HG03342 (cell line): Measurements from ENCODE around the gene GANAB.
A peak's percentile ranks its signal among the peaks of the same experiment; 100 is the strongest.
"Not testable (repeated sequence)": the region's sequence is repeated elsewhere in the genome, so short reads cannot be mapped to it uniquely, and the experiment has no call there.

ENCODE experiments used
- ATAC-seq: cut with Tn5 transposase; IDR thresholded peaks from one replicate; pipeline ENCODE4 v1.9.1; 2021; ENCODE audit warnings: mild to moderate bottlenecking, moderate library complexity; ENCODE audit not compliant: unreplicated experiment

The GANAB gene

DNA sequence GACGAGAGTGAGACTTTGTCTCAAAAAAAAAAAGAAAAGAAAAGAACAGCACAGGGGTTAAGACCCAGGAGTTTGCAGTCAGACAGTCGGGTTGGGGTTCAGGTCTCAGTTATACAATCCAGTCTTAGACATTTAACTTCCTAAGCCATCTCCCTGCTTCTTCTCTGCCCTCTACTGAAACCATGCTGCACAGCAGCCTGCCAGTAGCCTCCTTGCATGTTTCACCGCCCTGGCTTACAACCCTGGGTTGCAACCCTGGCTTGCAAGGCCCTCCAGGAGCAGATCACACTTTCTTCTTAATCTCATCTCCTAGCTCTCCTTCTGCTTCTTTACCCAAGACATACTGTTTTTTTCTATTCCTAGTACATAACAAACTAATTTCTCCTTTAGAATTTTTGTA, 18.7 kb downstream of the GANAB start:
- no peak for ATAC-seq

- no peak for ATAC-seq
Observed at GRCh38 chr11:62622476-62623089, 23.8 kb downstream of the GANAB start.

DNA sequence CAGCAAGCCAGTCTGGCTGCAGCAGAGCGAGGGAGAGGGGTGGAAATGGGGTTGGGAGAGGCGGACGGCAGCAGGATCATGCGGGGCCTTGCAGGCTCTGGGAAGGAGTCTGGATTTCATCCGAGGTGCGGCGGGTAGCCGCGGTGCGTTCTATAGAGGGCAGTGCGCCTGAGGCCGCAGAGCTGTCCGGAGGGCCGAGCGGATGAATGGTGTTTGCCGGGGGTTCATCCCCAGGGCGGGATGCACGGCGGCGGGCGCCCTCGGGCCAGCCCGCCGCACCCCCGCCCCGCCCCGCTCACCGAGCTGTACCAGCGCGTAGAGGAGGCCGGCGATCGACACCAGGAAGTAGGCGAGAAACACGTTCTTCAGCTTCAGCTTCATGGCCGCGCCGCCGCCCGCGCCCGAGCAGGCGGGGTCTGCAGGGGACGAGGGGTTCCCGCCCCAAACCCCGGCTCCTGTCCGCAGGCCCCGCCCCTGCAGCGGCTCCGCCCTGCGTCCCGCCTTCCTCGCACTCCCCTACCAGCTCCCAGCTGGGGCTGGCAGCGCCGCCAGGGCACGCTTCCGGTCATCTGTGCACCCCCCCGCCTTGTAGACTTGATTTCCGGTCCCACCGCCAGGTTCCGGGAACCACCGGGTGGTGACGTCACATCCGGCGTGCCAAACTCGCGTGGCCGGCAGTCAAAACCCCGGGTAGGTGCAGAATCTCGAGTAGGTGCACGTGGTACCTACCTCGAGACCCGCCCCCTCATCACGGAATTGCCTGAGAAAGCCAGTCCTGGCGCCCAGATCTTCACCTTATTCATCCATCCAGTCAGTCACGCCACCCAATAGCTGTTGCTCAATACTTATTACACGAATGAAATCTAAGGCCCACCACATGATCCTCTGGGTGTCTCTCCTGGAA, 24.6 kb downstream of the GANAB start, which contains the start of gene B3GAT3:
TSS of gene B3GAT3 (minus strand) at position 420 of the 904 bp plus-strand sequence. CDS start at position 381, 39 bp downstream.
- ATAC-seq, result peak; percentile 92

- ATAC-seq, result no peak
Observed at GRCh38 chr11:62621027-62621566, 25.3 kb downstream of the GANAB start.

DNA sequence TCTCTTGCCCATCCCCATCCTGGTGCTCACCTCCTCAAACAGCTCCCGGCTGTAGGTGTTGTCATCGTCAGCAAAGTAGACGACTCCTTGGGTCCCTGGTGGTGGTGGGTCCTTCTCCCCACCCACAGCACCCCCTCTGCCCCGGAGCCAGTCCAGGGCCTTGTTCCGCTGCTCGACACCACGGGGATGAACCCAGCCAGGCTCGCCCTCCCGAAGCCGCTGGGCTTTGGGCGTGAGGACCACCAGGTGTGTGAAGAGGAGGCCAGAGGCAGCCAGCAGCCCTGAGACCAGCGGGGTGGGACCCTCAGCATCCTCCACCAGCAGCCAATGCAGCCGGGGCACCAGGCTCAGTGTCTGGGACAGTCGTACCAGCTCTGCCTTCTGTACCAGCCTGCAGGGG, 29.5 kb downstream of the GANAB start:
- not testable (repeated sequence) for ATAC-seq

GRCh38 chr11:62615521-62615920, 30.9 kb downstream of the GANAB start:
- no peak for ATAC-seq

GRCh38 chr11:62614275-62614674, 32.1 kb downstream of the GANAB start:
- ATAC-seq, result no peak

DNA sequence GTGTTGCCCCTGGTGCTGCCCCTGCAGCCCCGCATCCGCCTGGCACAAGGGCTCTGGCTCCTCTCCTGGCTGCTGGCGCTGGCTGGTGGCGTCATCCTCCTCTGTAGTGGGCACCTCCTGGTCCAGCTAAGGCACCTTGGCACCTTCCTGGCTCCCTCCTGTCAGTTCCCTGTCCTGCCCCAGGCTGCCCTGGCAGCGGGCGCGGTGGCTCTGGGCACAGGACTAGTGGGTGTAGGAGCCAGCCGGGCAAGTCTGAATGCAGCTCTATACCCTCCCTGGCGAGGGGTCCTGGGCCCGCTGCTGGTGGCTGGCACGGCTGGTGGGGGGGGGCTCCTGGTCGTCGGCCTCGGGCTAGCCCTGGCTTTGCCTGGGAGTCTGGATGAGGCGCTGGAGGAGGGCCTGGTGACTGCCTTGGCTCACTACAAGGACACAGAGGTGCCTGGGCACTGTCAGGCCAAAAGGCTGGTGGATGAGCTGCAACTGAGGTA, 33.1 kb downstream of the GANAB start:
- no peak for ATAC-seq

- ATAC-seq, result peak; percentile 71
Observed at GRCh38 chr11:62612366-62613290, 33.8 kb downstream of the GANAB start, which contains the start of the genes EML3 and ROM1. EML3 (minus strand) TSS chr11:62612775; CDS start chr11:62612457, 318 bp downstream. ROM1 (plus strand) TSS chr11:62613257; CDS start chr11:62613282, 25 bp downstream.

DNA sequence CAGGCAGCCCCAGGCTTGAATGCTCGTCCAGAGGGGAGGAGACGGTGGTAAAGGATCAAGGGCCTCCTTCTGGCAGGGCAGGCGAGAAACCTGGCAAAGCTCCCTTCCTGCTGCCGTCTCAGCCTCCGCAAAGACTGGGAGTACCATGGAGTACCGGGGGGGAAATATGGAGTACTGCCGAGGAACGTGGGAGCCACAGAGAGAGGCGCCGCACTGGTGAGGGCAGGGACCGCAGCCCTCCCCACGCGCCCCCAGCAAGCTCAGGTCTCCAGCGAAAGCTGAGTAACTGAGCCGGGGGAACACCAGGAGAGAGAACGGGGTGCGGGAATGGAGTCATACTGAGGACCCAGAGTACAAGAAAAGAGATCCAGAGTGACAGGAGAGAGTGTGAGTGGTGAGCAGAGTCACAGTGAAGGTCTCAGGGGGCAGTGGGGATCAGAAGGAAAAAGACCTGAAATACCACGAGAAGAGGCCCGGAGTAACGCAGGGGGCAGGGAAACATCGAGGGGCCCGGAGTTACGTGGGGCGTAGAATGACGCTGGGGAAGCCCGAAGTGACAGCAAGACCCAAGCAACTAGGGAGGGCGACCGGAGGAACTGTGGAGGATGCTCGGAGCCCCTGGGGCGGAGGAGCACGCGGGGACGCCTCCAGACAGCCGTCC, 34.6 kb downstream of the GANAB start:
- no peak for ATAC-seq

GRCh38 chr11:62610814-62611704, 35.4 kb downstream of the GANAB start:
- ATAC-seq, result no peak

- no peak for ATAC-seq
Observed at GRCh38 chr11:62610403-62610802, 36.0 kb downstream of the GANAB start.

GRCh38 chr11:62608776-62609175, 37.6 kb downstream of the GANAB start:
- no peak for ATAC-seq

- no peak for ATAC-seq
Observed at GRCh38 chr11:62607714-62608113, 38.7 kb downstream of the GANAB start.

DNA sequence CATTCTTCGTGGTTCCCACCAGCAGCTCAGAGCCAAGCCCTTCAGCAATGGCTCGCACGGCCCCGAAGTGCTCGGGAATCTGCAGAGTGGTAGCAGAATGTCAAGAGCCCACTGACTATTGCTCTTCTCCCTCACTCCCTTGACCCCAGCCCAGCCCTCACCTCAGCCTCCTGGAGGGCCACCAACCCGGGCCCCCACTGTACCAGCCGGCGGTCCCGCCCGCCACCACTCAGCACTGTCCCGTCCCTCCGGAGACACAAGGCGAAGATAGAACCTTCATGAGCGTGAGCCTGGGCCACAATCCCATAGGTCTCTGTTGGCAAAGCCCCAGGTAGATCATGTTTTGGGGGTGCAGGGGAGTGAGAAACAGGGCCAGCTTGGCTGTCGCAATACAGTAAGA, 40.5 kb downstream of the GANAB start:
- no peak for ATAC-seq

DNA sequence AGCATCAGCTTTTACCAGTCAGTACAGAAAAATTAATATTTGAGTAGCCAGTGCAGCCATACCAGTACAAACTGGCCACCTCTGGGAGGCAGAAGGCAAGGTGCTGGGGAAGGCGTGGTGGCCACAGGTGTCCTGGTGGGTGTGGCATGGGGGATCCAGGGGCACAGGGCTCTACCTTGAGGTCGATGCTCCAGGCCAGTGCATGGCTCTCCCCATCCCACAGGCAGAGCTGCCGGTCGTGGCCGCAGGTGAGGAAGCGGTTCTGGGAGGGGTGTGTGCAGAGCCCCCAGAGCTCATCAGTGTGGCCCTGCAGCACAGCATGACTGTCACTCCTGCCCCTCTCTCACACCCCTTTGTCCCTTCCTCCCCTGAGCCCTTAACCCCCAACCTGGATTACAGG, 40.9 kb downstream of the GANAB start:
- ATAC-seq, result no peak

GRCh38 chr11:62604460-62605120, 41.8 kb downstream of the GANAB start:
- ATAC-seq, result no peak

GRCh38 chr11:62603776-62604299, 42.6 kb downstream of the GANAB start:
- ATAC-seq, result no peak
